ENCODE results near the gene ATP2B3.

GRCh38 chrX:153477901-153478300 is 39.5 kb upstream of the ATP2B3 start:
- no peak for TF ChIP-seq MAX (IDR thresholded peaks at IDR 0.05; ENCODE audit: insufficient read depth, insufficient read length)
- no peak for TF ChIP-seq MYC (IDR thresholded peaks at IDR 0.05; ENCODE audit: low read depth, low read length)
